ENCODE measurements around the gene CEP55. TPM values are rescaled to one million over a fixed set of nuclear protein-coding genes. Genes with fewer than 3 reads are reported as not detected.

The CEP55 gene
- total and polyA plus RNA-seq, 10 of the 15 experiments (the other 5 are each of a cell fraction or from before 2014, with no cell fraction given): 14.6 to 83.6 (median 52.0) TPM

- no peak within 1 kb of the TSS for H3K27ac ChIP-seq (ENCODE audit: control insufficient read depth, insufficient read depth)
- no peaks in the 10 kb centered on the region for H3K9me3 ChIP-seq (replicated peaks; ENCODE audit: control insufficient read depth, insufficient read depth, low read length)
- ATAC-seq (peak; percentile 88), FAIRE-seq (peak; percentile 73), DNase-seq (ENCODE audit: low read depth, low spot score) (peak; percentile 50)
- peak within 1 kb of the TSS; percentile 35; the same call in 1 of the 2 replicates for H3K9ac ChIP-seq (ENCODE audit: control insufficient read depth, insufficient read depth, low read length)
- peaks cover 0 to 5% of the 10 kb centered on the region in 2 experiments for H3K27me3 ChIP-seq (replicated peaks in 1 of 2; ENCODE audit: control insufficient read depth in 2 of 2, insufficient read depth in 2 of 2, low read length in 1 of 2)
- RAD21 ChIA-PET (ENCODE audit: unreplicated experiment): interaction anchor here (0.6 to 6.1 kb wide), 18 partner anchors 9 to 366 kb away, joined by 3 to 144 read pairs (median 4); partner anchors contain the start of gene CEP55
- SMC1A ChIA-PET (ENCODE audit: uncharacterized antibody, unreplicated experiment): interaction anchor here (0.7 to 5.5 kb wide), 25 partner anchors 10 to 396 kb away, joined by 3 to 157 read pairs (median 4); partner anchors contain the start of gene CEP55
- 2% methylated on average over 27 of the region's 27 CpGs for WGBS (ENCODE audit: insufficient coverage, insufficient replicate concordance, low lambda C conversion rate, missing lambda C conversion rate)
- no TSS peak for BruUV-seq (replicated peaks)
- H3K36me3 ChIP-seq (ENCODE audit: control insufficient read depth in 2 of 2, insufficient read depth in 2 of 2, low read length in 1 of 2): no peaks in the 10 kb centered on the region
- POLR2A ChIA-PET: interaction anchor here (0.6 to 1.3 kb wide), 3 partner anchors 15 to 472 kb away, joined by 3 to 8 read pairs (median 3); partner anchors contain the start of gene CEP55
- peak within 1 kb of the TSS; percentile 90 for H3K4me2 ChIP-seq (ENCODE audit: control insufficient read depth, insufficient read depth)
- peaks cover 9% of the 10 kb centered on the region for H3K4me1 ChIP-seq (ENCODE audit: control insufficient read depth, insufficient read depth, low read length)
- H3K79me2 ChIP-seq (ENCODE audit: control insufficient read depth, insufficient read depth, low read length): no peaks in the 10 kb centered on the region
- CTCF ChIA-PET: interaction anchor here (0.6 to 4.5 kb wide), 39 partner anchors 9 to 537 kb away, joined by 3 to 283 read pairs (median 5); partner anchors contain the start of gene CEP55
- intact Hi-C loops (cut with micrococcal nuclease; ENCODE audit: unreplicated experiment) (loop anchor here (1.0 to 10.0 kb wide), 3 partner anchors 29 to 597 kb away; no protein-coding TSS in a partner anchor), in situ Hi-C loops (cut with MboI) (loop anchor here (5.0 kb wide), 1 partner anchor 105 kb away; no protein-coding TSS in a partner anchor)
- peak within 1 kb of the TSS; percentile 30 for H2AFZ ChIP-seq (ENCODE audit: control insufficient read depth, low read depth, low read length)
- no peaks in the 10 kb centered on the region for H4K20me1 ChIP-seq (ENCODE audit: control insufficient read depth, insufficient read depth)
- H3K4me3 ChIP-seq: peak within 1 kb of the TSS; percentile 57; the same call in 1 of the 2 replicates
- TF ChIP-seq SMC3 (IDR thresholded peaks at IDR 0.05; ENCODE audit: borderline replicate concordance, low read length) (peak; percentile 69; the same call in 1 of the 2 replicates), TCF7 (IDR thresholded peaks at IDR 0.05; ENCODE audit: borderline replicate concordance) (no peak), ZSCAN29 (IDR thresholded peaks at IDR 0.05) (peak; percentile 99), EZH2 (IDR thresholded peaks at IDR 0.05; ENCODE audit: borderline replicate concordance, control insufficient read depth, low read depth, low read length) (0 out of 2 replicates have a peak, but pooled peaks have one; percentile 33), MTA2 (IDR thresholded peaks at IDR 0.05; ENCODE audit: low read depth) (peak; percentile 75), ATF2 (IDR thresholded peaks at IDR 0.05; ENCODE audit: low read length) (no peak), IKZF1 (conservative IDR thresholded peaks at IDR 0.05) (peak; percentile 68), MEF2A (IDR thresholded peaks at IDR 0.05; ENCODE audit: insufficient read depth, low read depth, low read length) (peak; percentile 69; the same call in 1 of the 2 replicates), HCFC1 (IDR thresholded peaks at IDR 0.05; ENCODE audit: low read length) (no peak), IKZF2 (IDR thresholded peaks at IDR 0.05) (peak; percentile 77 to 82), HSF1 (IDR thresholded peaks at IDR 0.05; ENCODE audit: low read depth, low read length) (no peak), SREBF1 (IDR thresholded peaks at IDR 0.05; ENCODE audit: low read length) (no peak), RELA (IDR thresholded peaks at IDR 0.05; ENCODE audit: borderline replicate concordance, partially characterized antibody) (no peak), ZNF24 (IDR thresholded peaks at IDR 0.05) (peak; percentile 50; the same call in 1 of the 2 replicates), RELB (IDR thresholded peaks at IDR 0.05; ENCODE audit: low read depth) (peak; percentile 70), DPF2 (IDR thresholded peaks at IDR 0.05) (peak; percentile 25; the same call in 1 of the 2 replicates), TCF12 (IDR thresholded peaks at IDR 0.05; ENCODE audit: low read depth, low read length) (no peak)
- TF ChIP-seq, protein P1, sequence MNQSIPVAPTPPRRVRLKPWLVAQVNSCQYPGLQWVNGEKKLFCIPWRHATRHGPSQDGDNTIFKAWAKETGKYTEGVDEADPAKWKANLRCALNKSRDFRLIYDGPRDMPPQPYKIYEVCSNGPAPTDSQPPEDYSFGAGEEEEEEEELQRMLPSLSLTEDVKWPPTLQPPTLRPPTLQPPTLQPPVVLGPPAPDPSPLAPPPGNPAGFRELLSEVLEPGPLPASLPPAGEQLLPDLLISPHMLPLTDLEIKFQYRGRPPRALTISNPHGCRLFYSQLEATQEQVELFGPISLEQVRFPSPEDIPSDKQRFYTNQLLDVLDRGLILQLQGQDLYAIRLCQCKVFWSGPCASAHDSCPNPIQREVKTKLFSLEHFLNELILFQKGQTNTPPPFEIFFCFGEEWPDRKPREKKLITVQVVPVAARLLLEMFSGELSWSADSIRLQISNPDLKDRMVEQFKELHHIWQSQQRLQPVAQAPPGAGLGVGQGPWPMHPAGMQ (IDR thresholded peaks at IDR 0.05; ENCODE audit: borderline replicate concordance): no peak
These were observed 14.1 kb upstream of the CEP55 start, which contains the start of gene MYOF for GRCh38 chr10:93482145-93482834. Gene MYOF, minus strand, starts transcription at chr10:93482334. Its CDS starts 140 bp downstream, at chr10:93482194.

Data from GM12878 (cell line).